ENCODE data around the gene PHF2.

Gene PHF2

GRCh38 chr9:93624431-93624834 is 48.0 kb downstream of the PHF2 start:
- no peak for DNase-seq

GRCh38 chr9:93624977-93625376 is 48.6 kb downstream of the PHF2 start:
- DNase-seq, result no peak

GRCh38 chr9:93629920-93630319 is 53.5 kb downstream of the PHF2 start:
- DNase-seq, result no peak

GRCh38 chr9:93630806-93631411 is 54.5 kb downstream of the PHF2 start:
- no peak for DNase-seq

GRCh38 chr9:93633492-93634221 is 57.3 kb downstream of the PHF2 start:
- DNase-seq, result no peak

GRCh38 chr9:93634311-93635185 is 58.2 kb downstream of the PHF2 start:
- DNase-seq, result peak in 3 of 56 donors; percentile 18 to 26 (median 23)

GRCh38 chr9:93635186-93636107 is 59.1 kb downstream of the PHF2 start:
- no peak for DNase-seq

GRCh38 chr9:93636172-93636661 is 59.8 kb downstream of the PHF2 start:
- no peak for DNase-seq

GRCh38 chr9:93636667-93637066 is 60.3 kb downstream of the PHF2 start:
- no peak for DNase-seq

GRCh38 chr9:93637886-93638285 is 61.5 kb downstream of the PHF2 start:
- no peak for DNase-seq

- no peak for DNase-seq
Observed at GRCh38 chr9:93640027-93640426, 63.6 kb downstream of the PHF2 start.

- no peak for DNase-seq
Observed at GRCh38 chr9:93642961-93643360, 66.6 kb downstream of the PHF2 start.

- DNase-seq, result no peak
Observed at GRCh38 chr9:93644397-93645088, 68.2 kb downstream of the PHF2 start.

- no peak for DNase-seq
Observed at GRCh38 chr9:93645149-93645889, 68.9 kb downstream of the PHF2 start.

GRCh38 chr9:93645921-93646639 is 69.7 kb downstream of the PHF2 start:
- DNase-seq, result no peak

GRCh38 chr9:93646640-93647178 is 70.3 kb downstream of the PHF2 start:
- no peak for DNase-seq

GRCh38 chr9:93648181-93648580 is 71.8 kb downstream of the PHF2 start:
- no peak for DNase-seq

GRCh38 chr9:93648836-93649235 is 72.5 kb downstream of the PHF2 start:
- DNase-seq, result no peak

Measured in nucleus accumbens (tissue), 56 donors.